Measurements from ENCODE around the gene UGT1A1.

UGT1A1 gene

DNA sequence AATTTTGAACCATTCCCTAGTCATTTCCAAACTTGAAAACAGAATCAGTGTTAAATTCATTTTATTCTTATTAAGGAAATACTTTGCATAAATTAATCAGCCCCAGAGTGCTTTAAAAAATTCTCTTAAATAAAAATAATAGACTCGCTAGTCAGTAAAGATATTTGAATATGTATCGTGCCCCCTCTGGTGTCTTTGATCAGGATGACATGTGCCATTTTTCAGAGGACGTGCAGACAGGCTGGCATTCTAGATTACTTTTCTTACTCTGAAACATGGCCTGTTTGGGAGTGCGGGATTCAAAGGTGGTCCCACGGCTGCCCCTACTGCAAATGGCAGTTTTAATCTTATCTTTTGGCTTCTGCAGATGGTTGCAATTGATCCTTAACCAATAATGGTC, 12.5 kb downstream of the UGT1A1 start:
- H3K4me3 ChIP-seq = no peak overlapping the region
- H3K27ac ChIP-seq = no peak overlapping the region
- TF ChIP-seq, protein P1, sequence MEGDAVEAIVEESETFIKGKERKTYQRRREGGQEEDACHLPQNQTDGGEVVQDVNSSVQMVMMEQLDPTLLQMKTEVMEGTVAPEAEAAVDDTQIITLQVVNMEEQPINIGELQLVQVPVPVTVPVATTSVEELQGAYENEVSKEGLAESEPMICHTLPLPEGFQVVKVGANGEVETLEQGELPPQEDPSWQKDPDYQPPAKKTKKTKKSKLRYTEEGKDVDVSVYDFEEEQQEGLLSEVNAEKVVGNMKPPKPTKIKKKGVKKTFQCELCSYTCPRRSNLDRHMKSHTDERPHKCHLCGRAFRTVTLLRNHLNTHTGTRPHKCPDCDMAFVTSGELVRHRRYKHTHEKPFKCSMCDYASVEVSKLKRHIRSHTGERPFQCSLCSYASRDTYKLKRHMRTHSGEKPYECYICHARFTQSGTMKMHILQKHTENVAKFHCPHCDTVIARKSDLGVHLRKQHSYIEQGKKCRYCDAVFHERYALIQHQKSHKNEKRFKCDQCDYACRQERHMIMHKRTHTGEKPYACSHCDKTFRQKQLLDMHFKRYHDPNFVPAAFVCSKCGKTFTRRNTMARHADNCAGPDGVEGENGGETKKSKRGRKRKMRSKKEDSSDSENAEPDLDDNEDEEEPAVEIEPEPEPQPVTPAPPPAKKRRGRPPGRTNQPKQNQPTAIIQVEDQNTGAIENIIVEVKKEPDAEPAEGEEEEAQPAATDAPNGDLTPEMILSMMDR (IDR thresholded peaks at IDR 0.05) = no peak

DNA sequence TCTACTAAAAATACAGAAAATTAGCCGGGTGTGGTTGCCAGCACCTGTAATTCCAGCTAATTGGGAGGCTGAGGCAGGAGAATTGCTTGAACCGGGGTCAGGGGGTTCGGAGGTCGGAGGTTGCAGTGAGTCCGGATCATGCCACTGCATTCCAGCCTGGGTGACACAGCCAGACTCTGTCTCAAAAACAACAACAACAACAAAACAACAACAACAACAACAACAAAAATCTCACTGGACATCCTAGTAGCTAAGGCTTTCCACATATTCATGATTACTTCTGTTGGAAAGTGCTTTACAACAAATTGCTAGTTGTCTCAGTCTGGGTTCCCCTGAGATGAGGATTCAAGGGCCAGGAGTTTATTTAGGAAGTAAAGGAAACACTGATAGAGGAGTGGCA, 13.8 kb downstream of the UGT1A1 start:
- DNase-seq (ENCODE audit: low spot score) = no peak
- Histone ChIP-seq H3K27ac (no peak overlapping the region), H3K4me3 (no peak overlapping the region)
- TF ChIP-seq, protein P1 (IDR thresholded peaks at IDR 0.05) = no peak

More for the DNA sequence above, 12.5 kb downstream of the UGT1A1 start:
- no peak for DNase-seq (ENCODE audit: low spot score)

DNA sequence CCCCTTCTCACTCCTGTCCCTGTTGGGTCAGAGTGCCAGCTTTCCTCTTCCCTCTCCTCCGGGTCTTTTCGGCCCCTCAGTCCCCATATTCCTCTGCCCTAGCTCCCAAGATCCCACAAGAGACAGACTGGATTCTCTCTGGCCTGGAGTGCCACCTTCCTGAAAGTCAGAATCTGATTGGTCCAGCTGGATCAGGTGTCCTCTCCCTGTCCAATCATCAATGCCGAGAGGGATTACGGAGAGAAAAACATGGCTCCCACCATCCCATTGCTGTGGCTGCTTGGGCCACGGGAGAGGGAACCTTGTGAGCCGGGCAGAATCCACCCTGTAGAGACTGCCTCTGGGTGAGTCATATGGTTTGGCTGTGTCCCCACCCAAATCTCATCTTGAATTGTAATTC, 15.3 kb downstream of the UGT1A1 start:
- TF ChIP-seq, protein P1 (IDR thresholded peaks at IDR 0.05) = no peak
- DNase-seq (ENCODE audit: low spot score) = no peak
- H3K4me3 ChIP-seq = no peak overlapping the region
- no peak overlapping the region for H3K27ac ChIP-seq

DNA sequence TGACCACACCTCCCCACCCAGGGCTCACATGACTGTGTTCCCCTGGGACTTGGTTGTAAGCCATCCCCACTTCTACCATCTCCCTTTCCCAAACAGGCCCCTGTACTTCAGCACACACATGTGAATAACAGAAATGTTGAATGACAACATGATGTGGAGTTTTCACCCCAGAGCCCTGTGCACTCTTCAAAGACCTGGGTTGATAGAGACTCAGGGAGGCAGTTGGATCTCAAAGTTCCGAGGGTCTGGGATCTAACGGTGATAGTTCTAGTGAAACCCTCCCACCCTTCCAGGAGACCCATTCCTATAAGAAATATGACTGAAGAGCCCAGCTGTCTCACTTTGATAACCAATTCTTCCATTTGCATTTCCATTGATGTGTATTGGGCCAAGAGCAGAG, 18.0 kb downstream of the UGT1A1 start, which contains the start of gene MROH2A:
MROH2A (plus strand) TSS at position 301 of the 400 bp plus-strand sequence. CDS start 1,029 bp downstream, outside the sequence.
- DNase-seq (ENCODE audit: low spot score) = no peak
- no peak within 1 kb of the TSS for H3K27ac ChIP-seq
- no peak within 1 kb of the TSS for H3K4me3 ChIP-seq
- TF ChIP-seq, protein P1 (IDR thresholded peaks at IDR 0.05) = no peak

DNA sequence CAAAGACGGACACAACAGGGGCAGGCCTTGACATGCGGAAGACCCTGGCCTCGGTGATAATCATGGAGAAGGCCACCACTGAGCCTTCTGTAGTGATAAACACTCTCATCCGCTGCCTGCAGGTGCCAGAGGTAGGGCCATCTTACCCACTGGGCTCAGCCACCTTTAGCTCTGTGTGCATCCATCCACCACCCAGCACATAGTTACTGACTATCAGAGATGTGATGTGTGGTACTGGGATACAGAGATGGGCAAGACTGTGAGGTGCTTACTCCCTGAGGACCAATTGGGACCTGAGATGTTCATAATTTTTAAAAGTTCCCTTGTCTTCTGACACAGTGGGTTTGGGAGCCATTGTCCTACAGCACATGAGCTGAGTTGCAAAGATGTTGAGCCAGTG, 19.7 kb downstream of the UGT1A1 start:
- TF ChIP-seq, protein P1 (IDR thresholded peaks at IDR 0.05) = no peak
- DNase-seq (ENCODE audit: low spot score) = no peak
- Histone ChIP-seq H3K4me3 (no peak overlapping the region), H3K27ac (no peak overlapping the region)

DNA sequence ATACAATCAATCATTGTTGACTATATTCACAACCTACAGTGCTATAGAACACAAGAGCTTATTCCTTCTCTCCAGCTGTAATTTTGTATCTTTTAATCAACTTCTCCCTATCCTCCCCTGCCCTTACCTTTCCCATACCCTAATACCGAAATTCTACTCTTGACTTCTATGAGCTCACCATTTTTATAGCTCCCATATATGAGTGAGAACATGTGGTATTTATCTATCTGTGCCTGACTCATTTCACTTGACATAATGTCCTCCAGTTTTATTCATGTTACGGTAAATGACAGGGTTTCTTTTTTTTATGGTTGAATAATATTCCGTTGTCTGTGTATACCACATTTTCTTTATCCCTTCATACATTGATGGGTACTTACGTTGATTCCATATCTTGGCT, 20.7 kb downstream of the UGT1A1 start:
- DNase-seq (ENCODE audit: low spot score) = no peak
- TF ChIP-seq, protein P1 (IDR thresholded peaks at IDR 0.05) = no peak
- Histone ChIP-seq H3K4me3 (no peak overlapping the region), H3K27ac (no peak overlapping the region)

DNA sequence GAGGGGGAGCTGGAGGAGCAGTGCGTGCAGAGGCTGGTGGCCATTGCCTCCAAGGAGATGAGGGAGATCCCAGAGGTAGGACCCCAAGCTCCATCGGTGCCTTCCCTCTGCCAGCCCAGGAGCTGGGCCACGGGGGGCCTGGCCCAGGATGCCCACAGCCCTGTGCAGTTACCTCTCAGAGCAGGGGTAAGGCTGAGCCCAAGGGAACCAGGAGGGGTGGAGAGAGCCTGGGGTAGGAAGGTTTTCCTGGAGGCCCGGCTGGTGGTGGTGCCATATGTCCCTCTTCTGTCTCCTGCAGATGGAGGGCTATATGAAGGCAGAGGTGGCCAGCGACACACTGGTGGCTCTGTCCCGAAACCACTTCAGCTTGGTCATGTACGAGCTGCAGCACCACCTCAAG, 29.5 kb downstream of the UGT1A1 start:
- TF ChIP-seq, protein P1 (IDR thresholded peaks at IDR 0.05) = no peak
- DNase-seq (ENCODE audit: low spot score) = no peak
- no peak overlapping the region for H3K4me3 ChIP-seq
- no peak overlapping the region for H3K27ac ChIP-seq
